GM18870 (cell line): Measurements from ENCODE around the gene PLEKHG4B.
"Not testable (repeated sequence)": the region's sequence is repeated elsewhere in the genome, so short reads cannot be mapped to it uniquely, and the experiment has no call there.

Experiments
- ATAC-seq: cut with Tn5 transposase; IDR thresholded peaks from one replicate; pipeline ENCODE4 v1.9.1; 2021; ENCODE audit warnings: moderate library complexity; ENCODE audit not compliant: unreplicated experiment

Gene PLEKHG4B

GRCh38 chr5:93221-93980 lies 1.4 kb downstream of the PLEKHG4B start:
- ATAC-seq = no peak

DNA sequence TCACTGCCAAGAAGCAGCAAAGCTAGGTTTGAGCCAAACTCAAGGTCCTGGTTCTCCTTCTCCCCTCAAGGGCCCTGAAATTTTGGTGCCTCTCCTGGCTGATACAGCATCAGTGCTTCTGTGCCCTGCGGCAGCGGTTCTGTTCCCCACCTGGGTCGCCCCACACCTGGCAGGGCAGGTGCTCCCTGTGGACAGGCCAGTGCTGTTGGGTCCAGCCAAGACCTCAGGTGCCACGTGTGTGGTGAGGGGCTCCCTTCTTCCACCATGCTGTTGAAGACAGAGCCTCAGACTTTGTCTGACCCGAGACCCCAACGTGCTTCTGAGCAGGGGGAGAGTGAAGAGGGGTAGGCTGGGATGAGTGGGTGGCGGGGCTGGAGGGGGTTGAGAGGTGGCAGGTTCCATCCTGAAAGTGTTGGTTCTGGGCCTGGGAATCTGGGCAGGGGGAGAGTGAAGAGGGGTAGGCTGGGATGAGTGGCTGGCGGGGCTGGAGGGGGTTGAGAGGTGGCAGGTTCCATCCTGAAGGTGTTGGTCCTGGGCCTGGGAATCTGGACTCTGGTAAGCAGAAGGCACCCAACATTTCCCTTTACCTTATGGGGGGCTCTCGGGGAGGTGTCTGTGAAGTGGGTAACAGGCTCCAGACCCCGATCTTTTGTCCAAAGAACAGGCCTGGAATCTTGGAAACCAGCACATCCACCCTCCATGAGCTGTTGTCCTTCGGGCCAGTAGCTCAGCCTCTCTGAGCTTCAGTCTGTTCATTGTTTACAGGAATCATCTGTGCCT lies 2.3 kb downstream of the PLEKHG4B start:
- no peak for ATAC-seq

DNA sequence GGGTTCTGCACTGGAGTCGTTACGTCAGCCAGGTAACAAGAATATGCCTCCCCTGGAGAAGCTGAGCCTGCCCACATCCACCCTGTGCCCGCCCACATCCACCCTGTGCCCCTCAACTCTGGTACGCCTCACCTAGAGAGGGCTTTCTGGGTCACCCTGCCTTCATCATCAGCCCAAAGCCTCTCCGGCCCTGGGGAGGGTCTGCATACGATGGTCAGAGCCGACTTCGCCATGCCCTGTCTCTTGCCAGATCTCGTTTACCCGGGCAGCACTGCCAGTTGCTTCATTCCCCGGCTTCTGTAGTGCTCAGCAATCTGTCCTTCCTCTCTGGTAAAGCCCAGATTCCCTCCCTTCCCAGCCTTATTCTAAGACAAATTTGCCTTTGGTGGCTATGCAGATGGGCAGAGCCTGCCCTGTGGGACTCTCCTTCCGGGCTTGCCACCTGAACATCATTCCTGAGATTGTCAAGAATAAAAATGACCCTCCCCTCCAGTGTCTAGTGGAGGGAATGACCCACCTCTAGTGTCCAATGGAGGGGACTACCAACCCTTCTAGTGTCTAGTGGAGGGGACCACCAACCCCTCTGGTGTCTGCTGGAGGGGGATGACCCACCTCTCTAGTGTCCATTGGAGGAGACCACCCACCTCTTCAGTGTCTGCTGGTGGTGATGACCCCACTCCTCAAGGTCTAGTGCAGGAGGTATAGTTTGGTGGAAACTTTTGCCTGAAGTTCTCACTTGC lies 3.4 kb downstream of the PLEKHG4B start:
- ATAC-seq = no peak

- ATAC-seq = no peak
These were observed 5.2 kb downstream of the PLEKHG4B start for GRCh38 chr5:96976-97660.

DNA sequence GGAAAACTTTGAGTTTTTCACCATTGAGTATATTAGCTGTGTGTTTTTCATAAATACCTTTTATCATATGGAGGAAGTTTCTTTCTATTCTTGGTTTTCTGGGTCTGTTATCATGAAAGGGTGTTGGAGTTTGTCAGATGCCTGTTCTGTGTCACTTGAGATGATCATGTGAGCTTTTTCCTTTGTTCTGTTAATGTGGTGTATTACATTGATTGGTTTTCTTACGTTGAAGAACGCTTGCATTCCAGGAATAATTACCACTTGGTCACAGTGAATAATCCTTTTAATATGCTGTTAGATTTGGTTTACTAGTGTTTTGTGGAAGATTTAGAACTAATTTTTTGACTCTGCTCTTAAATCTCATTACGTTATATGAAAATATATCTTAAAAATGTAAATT lies 7.8 kb downstream of the PLEKHG4B start:
- ATAC-seq = no peak

GRCh38 chr5:102411-103043 lies 10.6 kb downstream of the PLEKHG4B start:
- ATAC-seq = no peak

DNA sequence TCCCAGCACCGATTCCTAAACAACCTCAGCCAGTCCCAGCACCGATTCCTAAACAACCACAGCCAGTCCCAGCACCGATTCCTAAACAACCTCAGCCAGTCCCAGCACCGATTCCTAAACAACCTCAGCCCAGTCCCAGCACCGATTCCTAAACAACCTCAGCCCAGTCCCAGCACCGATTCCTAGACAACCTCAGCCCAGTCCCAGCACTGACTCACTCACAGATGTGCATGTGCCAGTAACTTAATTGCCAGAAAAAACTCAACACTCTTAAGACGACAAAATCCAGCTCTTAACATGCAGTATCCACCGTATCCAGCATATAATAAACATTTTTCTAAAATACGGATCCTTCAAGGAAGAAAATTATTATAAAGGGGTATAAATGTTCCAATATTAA lies 12.1 kb downstream of the PLEKHG4B start:
- not testable (repeated sequence) for ATAC-seq

DNA sequence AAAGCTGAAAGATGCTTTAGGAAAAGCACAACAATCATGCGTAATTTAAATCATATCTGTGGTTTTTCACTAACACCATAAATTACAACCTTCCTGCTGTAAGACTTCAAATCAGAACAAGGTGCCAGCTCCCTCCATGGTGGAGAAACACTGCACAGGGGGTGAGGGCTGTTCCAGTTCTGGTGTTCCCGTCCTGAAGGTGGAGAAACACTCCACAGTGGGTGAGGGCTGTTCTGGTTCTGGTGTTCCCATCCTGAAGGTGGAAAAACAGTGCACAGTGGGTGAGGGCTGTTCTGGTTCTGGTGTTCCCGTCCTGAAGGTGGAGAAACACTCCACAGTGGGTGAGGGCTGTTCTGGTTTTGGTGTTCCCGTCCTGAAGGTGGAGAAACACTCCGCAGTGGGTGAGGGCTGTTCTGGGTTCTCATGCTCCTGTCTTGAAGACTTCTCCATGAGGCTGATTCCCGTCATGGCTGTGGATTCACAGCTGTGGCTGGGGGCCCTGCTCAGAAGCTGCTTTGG lies 12.9 kb downstream of the PLEKHG4B start:
- no peak for ATAC-seq

DNA sequence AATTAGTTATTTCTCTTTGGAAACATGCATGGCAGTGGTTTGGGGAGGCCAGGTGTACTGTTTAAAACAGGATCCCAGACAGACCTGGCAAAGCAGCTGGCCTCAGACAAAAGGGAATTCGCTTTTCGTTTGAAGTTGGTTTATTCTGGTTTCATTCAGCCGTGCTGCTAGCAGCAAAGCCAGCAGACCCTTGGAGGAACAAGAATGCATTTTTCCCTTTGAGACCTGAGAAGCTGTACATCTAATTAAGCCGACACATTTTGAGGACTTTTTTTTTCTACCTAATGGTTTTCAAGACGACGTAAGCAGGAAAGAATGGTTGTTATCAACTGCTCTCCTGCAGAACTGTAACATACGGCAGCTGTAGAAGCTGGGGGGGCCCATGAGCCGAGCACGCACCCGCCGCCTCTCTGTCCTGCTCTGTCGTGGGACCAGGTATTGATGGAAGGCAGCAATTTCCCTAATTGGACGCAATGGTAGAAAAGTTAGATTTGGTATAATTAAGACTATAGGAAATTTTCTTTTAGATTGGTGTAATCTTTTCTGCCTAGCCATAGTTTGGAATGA lies 13.6 kb downstream of the PLEKHG4B start:
- no peak for ATAC-seq

- ATAC-seq = no peak
These were observed 14.6 kb downstream of the PLEKHG4B start for GRCh38 chr5:106587-106986.

DNA sequence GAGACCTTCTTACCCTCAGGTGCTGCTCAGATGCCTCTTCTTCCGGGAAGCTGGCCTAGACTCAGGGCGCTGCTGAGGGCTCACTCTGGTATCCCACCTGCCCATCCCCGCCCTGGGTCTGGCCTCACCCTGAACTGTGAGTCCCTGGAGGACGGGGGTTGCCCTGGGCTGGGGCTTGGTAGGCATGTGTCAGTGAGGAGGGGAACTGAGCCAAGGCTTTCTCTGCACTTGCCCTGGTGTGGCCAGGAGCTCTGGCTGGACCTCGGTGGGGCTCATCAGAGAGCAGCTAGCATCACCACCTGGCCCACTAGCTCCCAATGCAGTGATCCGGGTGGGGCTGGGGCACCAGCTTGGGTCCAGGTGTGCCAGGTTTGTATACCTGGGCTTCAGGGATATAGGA lies 15.6 kb downstream of the PLEKHG4B start:
- no peak for ATAC-seq

GRCh38 chr5:109826-110225 lies 17.9 kb downstream of the PLEKHG4B start:
- ATAC-seq = no peak

GRCh38 chr5:110270-110888 lies 18.4 kb downstream of the PLEKHG4B start:
- no peak for ATAC-seq

GRCh38 chr5:111171-111570 lies 19.2 kb downstream of the PLEKHG4B start:
- no peak for ATAC-seq

DNA sequence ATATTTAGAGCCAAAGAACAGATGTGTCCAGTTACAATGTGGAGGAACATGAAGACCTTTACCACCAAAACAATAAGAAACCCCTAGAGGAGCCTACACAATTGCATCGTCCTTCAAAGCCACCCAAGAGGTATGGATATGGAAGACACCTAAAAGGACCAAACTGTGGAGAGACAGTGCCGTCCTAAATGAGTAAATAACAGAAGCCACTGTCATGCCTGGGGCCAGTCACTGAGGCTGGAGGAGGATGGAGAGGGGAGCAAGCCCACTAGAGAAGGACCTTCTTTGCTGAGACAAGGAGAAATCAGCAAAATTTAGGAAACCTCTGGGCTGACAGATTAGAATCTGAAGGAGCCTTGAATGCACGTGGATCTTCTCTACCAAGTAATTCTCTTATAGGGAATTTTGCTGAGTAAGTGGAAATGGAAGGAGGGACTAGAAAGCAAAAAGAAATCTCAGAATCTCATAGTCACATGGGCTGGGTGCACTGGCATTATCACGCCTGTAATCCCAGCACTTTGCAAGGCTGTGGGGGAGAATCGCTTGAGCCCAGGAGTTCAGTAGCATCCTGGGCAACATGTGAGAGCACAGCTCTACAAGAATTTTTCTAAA lies 27.6 kb downstream of the PLEKHG4B start:
- ATAC-seq = no peak

- ATAC-seq = no peak
These were observed 29.5 kb downstream of the PLEKHG4B start for GRCh38 chr5:121432-121831.

DNA sequence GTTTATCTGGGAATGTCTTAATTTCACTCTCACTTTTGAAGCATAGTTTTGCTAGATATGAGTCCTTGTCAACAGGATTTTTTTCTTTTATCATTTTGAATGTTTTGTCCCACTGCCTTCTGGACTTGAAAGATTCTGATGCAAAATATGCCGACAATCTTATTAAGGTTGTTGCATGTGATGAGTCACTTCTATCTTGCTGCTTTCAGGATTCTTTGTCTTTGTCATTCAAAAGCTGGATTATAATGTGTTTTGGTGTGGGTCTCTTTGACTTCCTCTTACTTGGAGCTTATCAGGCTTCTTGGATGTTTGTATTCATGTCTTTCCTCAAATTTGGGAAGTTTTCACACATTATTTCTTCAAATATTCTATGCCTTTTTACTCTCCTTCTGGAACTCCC lies 33.8 kb downstream of the PLEKHG4B start:
- no peak for ATAC-seq

- ATAC-seq = no peak
These were observed 34.8 kb downstream of the PLEKHG4B start for GRCh38 chr5:126806-127205.

DNA sequence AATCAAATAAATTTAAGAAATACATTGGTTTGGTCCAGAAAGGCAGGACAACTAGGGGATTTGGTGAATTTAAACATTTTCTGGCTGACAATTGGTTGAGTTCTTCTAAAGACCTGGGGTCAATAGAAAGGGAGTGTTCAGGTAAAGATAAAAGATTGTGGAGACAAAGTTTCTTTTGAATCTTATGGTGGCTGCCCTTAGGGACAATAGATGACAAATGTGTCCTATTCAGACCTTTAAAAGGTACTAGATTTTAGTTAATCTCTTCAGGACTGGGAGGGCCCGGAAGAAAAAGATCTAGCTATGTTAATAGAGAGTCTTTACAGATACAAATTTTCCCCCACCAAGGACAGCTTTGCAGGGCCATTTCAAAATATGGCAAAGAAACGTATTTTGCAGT lies 35.9 kb downstream of the PLEKHG4B start:
- ATAC-seq = no peak
